Fibroblast of skin of left quadriceps (primary cell): ENCODE results near the gene ACYP2.
"Not testable (repeated sequence)": the region's sequence is repeated elsewhere in the genome, so short reads cannot be mapped to it uniquely, and the experiment has no call there.

Source experiments
- DNase-seq, 2 experiments: peaks; one replicate each; pipeline ENCODE4 v3.0.0-alpha.2; 2013; ENCODE audit warnings: low read depth in 2 of 2

Gene ACYP2

DNA sequence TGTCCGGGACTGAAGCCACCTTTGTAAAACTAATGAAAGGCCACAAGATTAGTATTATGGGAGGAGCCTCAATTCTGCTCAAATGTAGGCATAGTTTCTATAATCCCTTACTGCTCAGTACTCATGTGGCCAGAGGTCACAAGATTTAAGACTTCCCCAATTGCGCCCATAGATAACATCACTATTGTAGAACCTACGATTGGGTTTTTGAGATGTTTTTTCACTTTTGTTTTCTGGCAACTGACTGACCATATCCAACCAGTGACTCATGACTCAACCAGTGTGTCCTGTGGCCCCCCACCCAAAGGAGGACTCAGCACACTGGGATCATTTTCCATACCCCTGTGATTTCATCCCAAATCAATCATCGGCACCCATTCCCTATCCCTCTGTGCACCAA lies 155.8 kb downstream of the ACYP2 start:
- no peak for DNase-seq

DNA sequence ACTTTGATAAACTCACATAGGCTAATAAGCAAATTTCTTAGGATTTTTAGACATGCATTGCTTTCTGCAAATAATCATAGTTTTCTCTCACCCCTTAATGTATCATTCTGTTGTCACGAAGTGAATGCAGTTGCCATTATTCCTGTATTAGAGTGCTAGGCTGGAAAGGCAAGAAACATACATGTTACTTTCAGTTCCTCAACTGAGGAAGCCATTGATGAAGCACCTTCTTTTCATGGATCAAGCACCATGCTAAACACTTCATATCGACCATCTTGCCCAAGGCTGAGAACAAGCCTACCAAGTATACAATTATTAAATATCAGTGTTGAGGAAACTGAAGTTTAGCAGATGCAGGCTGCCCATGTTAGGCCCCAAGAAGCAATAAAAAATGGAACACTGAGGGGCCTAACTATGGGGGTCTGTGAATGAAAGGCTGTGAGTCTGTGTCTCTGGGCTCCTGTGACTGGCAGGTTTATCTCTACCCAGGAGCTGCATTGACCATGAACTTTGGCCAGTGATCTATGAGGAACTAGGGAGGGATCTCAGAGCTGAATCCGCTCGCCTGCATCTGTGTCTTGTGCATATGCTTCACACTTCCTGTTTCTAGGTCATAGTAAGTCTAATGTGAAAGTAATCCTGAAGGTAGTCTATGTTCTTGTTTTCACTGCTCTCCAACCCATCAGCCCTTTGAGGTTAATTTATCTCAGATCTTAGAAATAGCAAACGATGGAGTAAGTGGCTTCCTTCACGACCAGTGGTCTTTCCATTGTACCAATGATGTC lies 156.6 kb downstream of the ACYP2 start:
- no peak for DNase-seq

DNA sequence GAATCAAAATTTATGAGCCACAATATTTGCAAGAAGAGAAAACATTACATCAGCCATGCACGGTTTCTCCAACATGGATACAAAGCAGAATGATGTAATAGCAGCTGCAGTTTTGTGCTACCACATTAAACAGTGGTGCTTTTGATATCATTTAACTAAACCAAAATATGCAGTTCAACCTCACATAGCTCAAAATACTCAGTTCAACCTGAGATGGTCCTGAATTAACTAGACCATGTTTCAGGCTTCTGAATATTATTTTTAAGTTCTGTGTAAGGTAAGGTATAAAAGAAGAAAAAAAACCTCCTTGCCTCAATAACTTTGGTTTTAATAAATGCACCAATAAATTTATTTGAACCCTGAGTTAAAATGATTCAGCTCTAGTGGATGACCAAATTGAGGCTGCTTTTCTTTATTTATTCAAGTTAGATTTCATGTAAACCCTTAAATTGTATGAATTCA lies 159.4 kb downstream of the ACYP2 start:
- peak; percentile 80 to 81 for DNase-seq

DNA sequence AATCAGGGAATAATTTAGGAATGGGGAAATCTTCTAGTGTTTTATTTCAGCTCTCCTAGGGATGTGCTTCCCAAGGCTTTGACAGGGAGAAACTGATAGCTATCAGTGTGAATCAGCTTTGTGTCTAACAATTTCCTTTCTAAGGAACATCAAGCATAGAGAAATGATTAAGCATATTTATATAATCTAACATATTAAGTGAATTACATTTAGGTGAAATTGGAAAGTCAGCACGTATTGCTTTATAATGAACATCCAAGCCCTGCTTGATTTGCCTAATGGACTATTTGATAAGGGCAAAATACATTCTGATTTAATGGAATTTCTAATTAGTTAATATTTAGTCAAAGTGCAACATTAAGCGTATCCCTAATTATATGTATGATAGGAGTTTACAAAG lies 160.1 kb downstream of the ACYP2 start:
- DNase-seq, result no peak

DNA sequence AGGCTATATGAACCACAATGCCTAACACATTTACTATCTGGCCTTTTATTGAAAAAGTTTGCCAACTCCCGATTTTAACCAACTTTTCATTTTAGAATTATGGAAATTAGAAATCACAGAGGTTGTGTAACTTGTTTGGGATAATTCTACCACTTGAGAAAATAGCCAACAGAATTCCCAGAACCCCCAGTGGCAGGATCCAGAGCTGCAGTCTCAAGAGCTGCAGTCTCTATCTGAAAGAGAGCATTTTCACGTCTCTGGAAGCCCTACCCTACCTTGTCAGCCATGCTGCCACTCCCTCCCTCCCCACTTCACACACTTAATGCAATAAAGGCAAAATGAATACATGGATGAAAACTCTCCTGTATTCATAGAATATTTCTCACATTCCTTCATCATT lies 164.0 kb downstream of the ACYP2 start:
- no peak for DNase-seq

DNA sequence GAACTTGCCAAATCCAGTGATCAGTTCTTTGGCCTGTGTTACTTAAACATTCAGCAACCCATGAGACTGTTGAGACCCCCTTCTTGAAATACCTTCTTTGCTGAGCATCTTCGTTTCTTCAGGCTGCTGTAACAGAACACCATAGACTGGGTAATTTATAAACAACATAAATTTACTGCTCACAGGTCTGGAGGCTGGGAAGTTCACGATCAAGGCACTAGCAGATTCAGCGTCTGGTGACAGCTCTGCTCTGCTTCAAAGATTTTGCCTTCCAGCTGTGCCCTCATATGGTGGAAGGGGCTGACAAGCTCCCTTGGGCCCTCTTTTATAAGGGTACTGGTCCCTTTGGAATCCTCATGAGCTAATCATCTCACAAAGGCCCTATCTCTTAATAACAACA lies 169.4 kb downstream of the ACYP2 start:
- DNase-seq, result no peak

DNA sequence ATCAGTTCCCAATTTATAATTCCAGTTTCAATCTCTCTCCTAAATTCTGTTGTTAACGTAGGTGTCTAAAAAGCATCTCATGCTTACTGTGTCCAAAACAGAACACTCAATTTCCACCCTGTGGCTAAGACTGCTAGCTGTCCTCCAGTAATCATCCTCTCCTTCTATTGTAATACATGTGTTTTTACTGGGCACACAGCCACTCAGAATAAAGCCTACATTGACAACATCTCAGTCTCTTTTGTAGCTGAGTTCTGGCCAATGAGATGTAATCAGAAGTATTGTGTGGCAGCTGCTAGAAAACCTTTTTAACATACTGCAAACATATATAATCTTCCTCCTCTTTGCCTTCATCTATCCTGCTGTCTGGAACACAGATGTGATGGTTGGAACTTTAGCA lies 170.0 kb downstream of the ACYP2 start:
- DNase-seq, result no peak

DNA sequence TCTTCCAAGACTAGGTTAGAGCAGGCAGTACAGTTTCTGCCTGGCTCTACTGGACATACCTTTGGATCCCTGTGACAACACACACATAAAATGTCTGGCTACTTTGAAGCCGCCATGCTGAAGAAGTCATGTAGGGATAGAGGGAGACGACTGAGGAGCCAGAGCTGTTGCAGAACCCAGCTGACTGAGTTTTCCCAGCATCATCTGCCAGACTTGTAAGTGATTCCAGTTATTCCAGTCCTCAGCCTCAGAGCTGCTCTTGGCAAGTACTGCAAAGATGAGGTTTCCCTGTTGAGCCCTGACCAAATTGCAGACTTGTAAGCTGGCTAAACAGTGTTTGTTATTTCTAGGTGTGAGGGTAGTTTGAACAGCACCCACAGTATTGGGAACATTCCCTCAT lies 172.1 kb downstream of the ACYP2 start:
- DNase-seq, result no peak

DNA sequence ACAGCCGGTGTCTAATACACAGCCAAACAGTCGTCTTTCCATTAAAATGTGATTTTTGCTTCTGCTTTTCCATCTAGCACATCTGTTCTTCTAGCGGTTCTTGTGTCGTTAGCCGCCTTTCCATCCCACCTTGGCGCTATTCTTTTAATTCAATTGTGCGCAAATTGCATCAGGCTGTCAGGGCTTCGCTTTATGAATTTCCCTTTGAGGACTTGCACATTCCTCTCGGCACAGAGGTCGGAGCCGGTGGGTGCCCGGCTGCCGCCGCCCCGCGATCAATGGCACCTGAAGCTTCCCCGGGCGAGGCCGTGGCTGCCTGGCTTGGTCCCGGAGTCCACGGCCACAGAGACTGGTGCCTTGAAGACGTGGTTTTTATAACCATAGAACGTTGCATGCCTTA lies 174.5 kb downstream of the ACYP2 start:
- no peak for DNase-seq

DNA sequence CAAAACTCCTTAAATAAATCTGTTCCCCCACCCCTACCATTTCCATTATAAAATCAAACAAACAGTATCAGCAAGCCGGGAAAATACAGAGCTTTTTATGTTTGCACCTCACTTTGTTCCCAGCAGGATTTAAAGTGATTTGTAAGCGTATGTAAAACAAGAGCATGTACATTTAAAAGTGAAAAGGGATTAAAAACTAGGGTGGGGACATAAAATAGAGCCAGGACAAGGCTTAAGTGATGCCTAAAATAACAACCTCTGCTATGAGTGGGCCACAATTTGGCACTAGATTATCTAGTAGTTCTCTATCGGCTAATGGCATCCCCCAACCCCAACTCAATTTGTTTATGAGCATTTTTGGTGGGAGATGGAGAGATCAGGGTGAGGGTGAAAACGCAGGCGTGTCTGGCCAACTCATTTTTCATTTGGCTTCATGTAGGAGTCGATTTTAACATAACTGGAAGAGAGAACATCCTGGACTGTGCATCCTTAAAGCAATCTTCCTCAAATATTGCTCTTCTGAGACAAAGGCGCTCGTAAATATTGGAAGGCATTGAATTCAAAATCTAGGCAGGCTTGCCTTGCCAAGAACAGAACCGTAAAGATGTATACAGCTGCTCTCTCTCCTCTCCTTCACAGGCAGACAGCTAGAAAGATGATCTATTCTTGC lies 175.1 kb downstream of the ACYP2 start:
- no peak for DNase-seq

DNA sequence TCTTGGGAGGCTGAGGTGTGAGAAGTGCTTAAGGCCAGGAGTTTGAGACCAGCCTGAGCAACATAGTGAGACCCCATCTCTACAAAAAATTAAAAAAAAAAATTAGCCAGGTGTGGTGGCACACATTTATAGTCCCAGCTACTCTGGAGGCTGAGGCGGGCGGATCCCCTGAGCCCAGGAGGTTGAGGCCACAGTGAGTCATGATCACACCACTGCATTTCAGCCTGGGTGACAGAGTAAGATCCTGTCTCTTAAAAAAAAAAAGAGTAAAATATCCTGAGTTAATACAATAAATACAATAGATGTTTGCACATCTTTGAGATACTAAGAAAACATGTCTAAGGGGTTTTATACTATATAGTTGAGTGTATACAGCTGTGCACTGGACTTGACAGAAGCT lies 179.2 kb downstream of the ACYP2 start:
- not testable (repeated sequence) for DNase-seq

DNA sequence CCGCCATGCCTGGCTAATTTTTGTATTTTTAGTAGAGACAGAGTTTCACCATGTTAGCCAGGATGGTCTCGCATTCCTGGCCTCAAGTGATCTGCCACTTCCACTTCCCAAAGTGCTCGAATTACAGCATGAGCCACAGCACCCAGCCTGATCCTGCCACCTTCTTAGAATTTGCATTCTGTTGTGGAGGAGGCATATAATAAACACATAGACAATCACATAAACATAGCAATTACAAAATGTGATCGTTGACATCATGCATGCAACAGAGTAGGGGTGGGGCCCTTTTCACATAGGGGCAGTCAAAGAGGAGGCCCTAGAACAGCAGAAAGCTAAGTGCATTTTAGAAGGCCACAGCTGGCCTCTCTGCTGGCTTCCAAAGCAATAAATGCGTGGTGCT lies 180.5 kb downstream of the ACYP2 start:
- no peak for DNase-seq

DNA sequence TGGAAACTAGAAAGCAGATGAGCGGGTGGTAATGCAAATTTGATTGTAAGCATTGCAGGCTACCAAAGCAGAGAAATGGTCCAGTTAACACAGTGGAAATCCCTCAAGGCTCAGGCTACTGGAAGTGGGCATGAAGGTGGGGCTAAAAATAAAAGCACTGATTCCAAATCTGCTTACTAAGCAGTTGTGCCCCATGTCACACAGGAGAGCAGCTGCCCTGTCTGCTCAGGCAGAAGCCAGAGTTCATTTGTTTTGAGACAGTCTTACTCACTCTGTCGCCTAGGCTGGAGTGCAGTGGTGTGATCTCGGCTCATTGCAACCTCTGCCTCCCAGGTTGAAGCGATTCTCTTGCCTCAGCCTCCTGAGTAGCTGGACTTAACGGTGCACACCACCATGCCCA lies 183.1 kb downstream of the ACYP2 start:
- DNase-seq, result no peak

DNA sequence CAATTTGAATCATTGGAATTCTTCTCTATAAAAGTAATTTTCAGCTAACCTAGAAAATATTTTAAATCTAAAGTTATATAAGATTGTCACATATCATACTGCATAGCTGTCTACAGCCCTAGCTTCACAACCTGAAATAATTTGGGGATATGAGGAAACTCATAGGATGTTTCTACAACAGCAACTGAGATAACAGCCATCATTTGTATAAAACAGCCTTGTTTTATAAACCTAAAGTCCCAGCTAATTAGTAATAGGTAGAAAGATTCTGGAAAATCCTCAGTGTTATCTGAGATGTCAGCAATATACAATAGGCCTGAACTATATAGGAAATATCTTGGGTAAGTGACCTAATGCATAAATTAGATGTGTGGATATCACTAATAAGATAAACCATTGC lies 188.2 kb downstream of the ACYP2 start:
- no peak for DNase-seq

DNA sequence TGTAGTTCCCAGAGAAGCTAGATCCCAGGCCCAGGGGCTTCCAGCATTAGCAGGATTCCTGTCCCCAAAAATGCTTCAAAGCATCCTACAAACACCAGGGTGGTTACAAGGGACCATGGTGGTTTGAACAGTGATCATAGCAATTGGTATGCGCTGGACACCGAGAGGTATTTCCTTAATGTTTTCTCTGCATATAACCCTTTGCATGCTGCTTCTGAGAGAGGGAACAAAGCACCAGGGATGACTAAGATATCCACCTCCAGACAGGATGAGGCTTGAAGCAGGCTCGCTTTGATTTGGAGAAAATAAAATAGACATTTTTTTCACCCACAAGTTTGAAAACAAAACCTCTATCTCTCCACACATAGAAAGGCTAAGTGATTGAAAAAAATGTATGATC lies 191.1 kb downstream of the ACYP2 start:
- no peak for DNase-seq

DNA sequence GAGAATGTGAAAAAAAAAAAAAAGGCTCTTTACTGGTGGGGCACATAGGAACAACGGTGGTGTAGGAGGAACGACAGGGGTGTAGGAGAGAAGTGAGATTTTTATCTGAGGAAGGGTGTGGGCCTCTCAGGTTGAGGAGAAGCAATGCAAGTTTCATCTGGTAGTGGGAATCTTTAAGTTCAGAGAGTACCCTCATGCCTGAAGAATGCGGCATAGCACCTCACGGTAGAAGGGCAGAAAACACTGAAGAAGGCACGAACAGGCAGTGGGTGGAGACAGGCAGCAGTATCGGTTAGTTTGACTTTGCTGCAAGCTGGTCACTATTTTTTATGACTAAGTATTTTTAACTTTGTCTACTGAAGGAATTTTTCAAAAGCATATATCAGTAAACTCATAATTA lies 192.8 kb downstream of the ACYP2 start:
- DNase-seq, result no peak

DNA sequence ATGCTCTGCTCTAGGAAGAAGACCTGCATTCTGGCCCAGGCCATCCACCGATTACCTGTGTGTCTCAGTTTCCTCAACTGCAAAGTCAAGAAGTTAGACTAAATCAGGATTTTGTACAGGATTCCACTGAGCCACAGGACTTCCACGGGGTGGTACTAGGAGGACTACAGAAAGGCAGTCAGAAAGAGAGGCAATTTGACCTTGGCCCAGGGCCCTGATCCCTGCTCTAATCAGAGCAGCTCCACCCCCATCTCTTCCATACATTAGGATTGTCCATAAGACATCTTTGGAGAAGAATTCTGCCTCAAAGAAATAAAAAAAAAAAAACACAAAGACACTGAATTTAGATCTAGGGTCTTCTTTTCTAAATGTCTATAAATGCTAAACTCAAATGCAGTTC lies 193.4 kb downstream of the ACYP2 start:
- no peak for DNase-seq

DNA sequence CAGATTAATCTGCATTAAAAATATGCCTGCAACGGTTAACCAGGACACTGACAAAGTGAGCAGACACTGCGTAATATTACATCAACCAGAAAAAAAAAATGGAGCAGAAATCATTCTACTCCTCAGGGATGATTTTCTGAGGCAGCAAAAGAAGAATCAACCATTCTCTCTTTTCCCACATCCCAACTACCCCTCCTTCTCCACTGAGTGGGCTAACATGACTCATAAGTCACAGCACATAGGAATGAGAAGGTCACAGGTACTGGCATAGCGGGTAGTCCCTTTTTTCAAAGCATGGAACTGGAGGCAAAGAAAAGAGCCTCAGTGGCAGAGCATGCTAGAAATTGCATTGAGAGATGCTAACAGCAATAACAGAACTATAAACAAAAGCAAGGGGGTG lies 194.9 kb downstream of the ACYP2 start:
- no peak for DNase-seq

DNA sequence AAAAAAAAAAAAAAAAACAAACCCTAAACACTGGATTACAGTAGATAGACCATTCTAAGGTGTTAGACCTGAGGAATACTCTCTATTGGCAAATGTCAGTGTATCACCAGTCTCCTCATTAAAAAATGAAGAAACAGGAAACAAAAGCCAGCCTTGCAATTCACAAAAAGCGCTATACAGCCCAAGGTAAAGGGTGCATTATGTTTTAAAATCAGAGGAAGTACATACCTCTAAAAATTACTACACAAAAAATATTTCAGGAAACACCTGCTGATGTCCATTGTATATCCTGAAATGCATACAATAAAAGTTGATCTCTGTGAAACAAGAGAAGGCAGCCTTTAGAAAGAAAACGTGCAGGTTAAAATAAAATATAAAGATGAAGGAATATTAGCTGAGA lies 195.5 kb downstream of the ACYP2 start:
- no peak for DNase-seq

DNA sequence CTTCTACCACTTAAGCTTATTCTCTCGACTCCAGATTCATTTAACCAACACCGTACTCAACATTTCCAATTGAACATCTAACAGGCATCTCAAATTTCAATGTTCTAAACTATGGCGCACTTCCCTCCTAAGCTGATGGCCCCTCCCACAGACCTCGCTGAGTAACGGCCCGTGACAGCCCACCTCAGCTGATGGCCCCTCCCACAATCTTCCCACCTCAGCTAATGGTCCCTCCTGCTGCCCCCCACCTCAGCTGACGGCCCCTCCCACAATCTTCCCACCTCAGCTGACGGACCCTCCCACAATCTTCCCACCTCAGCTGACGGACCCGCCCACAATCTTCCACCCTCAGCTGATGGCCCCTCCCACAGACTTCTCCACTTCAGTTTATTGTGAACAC lies 197.7 kb downstream of the ACYP2 start:
- no peak for DNase-seq

DNA sequence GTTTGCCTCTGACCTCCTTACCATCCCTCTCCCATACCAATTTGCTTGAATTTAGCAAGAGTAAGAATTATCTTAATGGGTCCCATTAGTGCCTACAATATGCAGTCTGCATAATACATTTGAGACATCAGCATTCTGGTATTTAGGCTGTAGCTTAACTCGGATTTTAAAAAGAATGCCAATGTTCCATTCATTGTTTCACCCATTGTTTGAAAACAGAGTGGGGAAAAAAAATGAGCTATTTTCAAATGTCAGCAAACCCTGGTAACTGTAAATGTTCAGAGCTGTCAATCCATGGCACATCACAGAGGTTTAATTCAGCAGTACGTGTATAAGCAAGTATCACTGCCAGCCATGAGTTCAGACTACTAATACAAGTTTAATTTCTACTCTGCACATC lies 202.6 kb downstream of the ACYP2 start:
- DNase-seq, result no peak

DNA sequence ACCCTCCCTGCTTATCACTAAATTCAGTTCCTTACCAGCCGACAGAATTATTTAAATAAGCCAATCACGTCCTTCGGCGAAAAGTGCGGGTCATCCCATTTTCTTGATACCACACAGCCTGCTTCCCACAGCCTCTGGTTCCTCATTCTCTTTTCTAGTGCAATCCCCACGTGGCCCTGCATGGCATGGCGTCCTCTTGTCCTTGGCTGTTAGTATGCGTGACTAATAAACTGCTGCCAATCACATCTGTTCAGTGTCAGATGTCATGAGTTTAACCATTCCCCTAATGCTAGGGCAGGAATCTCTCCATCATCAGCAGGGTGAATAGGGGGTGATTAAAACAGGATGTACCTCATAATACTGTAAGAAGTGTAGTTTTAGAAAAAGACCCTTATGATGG lies 203.4 kb downstream of the ACYP2 start:
- no peak for DNase-seq

DNA sequence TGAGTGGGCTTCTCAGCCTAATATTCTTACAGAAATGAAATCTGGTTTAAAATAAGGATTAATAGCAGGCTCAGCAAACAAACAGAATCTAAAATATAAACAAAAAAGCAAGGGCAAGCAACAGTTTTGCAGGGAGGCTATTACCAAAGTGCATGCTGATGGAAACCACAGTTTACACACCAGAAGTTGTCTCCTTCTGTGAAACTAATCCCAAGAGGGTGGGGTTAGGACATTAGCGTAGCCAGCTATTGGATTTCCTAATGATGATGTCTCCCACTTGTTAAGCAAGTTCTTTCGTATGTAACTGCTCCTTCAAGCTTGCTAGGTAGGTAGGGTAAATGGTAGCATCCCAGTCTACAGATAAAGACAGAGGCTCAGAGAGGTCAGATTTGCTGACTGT lies 205.6 kb downstream of the ACYP2 start:
- no peak for DNase-seq

DNA sequence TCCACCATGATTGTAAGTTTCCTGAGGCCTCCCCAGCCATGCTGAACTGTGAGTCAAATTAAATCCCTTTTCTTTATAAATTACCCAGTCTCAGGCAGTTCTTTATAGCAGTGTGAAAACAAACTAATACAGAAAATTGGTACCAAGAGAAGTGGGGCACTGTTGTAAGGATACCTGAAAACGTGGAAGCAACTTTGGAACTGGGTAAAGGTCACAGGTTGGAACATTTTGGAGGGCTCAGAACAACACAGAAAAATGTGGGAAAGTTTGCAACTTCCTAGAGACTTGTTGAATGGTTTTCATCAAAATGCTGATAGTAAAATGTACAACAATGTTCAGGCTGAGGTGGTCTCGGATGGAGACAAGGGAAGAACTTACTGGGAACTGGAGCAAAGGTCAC lies 209.1 kb downstream of the ACYP2 start:
- DNase-seq, result not testable (repeated sequence)
